Neural crest cell (in vitro differentiated cells): ENCODE data around the gene CELF4. TPM values are rescaled to one million over a fixed set of nuclear protein-coding genes. Genes with fewer than 3 reads are reported as not detected.
A peak's percentile ranks its signal among the peaks of the same experiment; 100 is the strongest.

Experiments used
- DNase-seq: peaks from one replicate; pipeline ENCODE4 v3.0.0; 2021; ENCODE audit warnings: low read depth, mixed read lengths, low spot score
- H3K27ac Mint-ChIP-seq: one replicate; pipeline ENCODE4 v1.8.0; 2021; ENCODE audit warnings: mild to moderate bottlenecking, mixed read lengths; ENCODE audit not compliant: unreplicated experiment
- H3K27me3 Mint-ChIP-seq: 2 replicates; pipeline ENCODE4 v1.8.0; 2021; ENCODE audit warnings: low read depth, mild to moderate bottlenecking, mixed read lengths
- H3K36me3 Mint-ChIP-seq: 2 replicates; pipeline ENCODE4 v1.8.0; 2021; ENCODE audit warnings: low read depth, mild to moderate bottlenecking, mixed read lengths
- H3K4me1 Mint-ChIP-seq: 2 replicates; pipeline ENCODE4 v1.8.0; 2021; ENCODE audit warnings: mixed read lengths
- H3K4me3 Mint-ChIP-seq: one replicate; pipeline ENCODE4 v1.8.0; 2021; ENCODE audit warnings: mild to moderate bottlenecking, mixed read lengths
- H3K9me3 Mint-ChIP-seq: 2 replicates; pipeline ENCODE4 v1.8.0; 2021; ENCODE audit warnings: mixed read lengths
- CTCF ChIP-seq: fragments of 200-600 bp; sonication (generic); conservative IDR thresholded peaks from 2 replicates; pipeline ENCODE4 v1.5.0; 2021; ENCODE audit warnings: antibody characterized with exemption, mild to moderate bottlenecking
- total RNA-seq: library from RNA; stranded (reverse); gene quantifications from 2 replicates; pipeline ENCODE4 v1.2.1, GENCODE V29; 2021

The CELF4 gene
- total RNA-seq, 1 donor from 2014 or later, result 1.9 TPM

- no peaks in the 10 kb centered on the region for H3K27me3 Mint-ChIP-seq
- no peak overlapping the region for H3K27ac Mint-ChIP-seq
- H3K4me3 Mint-ChIP-seq, result no peak overlapping the region
- H3K9me3 Mint-ChIP-seq, result no peaks in the 10 kb centered on the region
- H3K4me1 Mint-ChIP-seq, result peaks cover 12% of the 10 kb centered on the region
- no peaks in the 10 kb centered on the region for H3K36me3 Mint-ChIP-seq
- no peak for DNase-seq
- TF ChIP-seq CTCF, result no peak
Measured at GRCh38 chr18:37502036-37502435, 63.6 kb downstream of the CELF4 start.

GRCh38 chr18:37501136-37501535 lies 64.5 kb downstream of the CELF4 start:
- Mint-ChIP-seq H3K4me1 (peaks cover 12% of the 10 kb centered on the region), H3K27me3 (no peaks in the 10 kb centered on the region), H3K9me3 (no peaks in the 10 kb centered on the region), H3K36me3 (no peaks in the 10 kb centered on the region), H3K4me3 (no peak overlapping the region), H3K27ac (no peak overlapping the region)
- no peak for DNase-seq
- no peak for TF ChIP-seq CTCF

- TF ChIP-seq CTCF, result no peak
Measured at GRCh38 chr18:37499913-37500312, 65.7 kb downstream of the CELF4 start.

GRCh38 chr18:37499044-37499443 lies 66.6 kb downstream of the CELF4 start:
- H3K9me3 Mint-ChIP-seq, result no peaks in the 10 kb centered on the region
- H3K27me3 Mint-ChIP-seq, result no peaks in the 10 kb centered on the region
- H3K4me1 Mint-ChIP-seq, result peaks cover 6% of the 10 kb centered on the region
- no peak for TF ChIP-seq CTCF
- no peaks in the 10 kb centered on the region for H3K36me3 Mint-ChIP-seq
- peak overlapping the region; percentile 9 for H3K27ac Mint-ChIP-seq
- DNase-seq, result no peak
- no peak overlapping the region for H3K4me3 Mint-ChIP-seq

More at GRCh38 chr18:37499913-37500312, 65.7 kb downstream of the CELF4 start:
- Mint-ChIP-seq H3K27me3 (no peaks in the 10 kb centered on the region), H3K9me3 (no peaks in the 10 kb centered on the region), H3K36me3 (no peaks in the 10 kb centered on the region), H3K27ac (no peak overlapping the region), H3K4me1 (peaks cover 12% of the 10 kb centered on the region), H3K4me3 (no peak overlapping the region)
- no peak for DNase-seq

- no peak for TF ChIP-seq CTCF
- DNase-seq, result no peak
- H3K27me3 Mint-ChIP-seq, result peaks cover 3% of the 10 kb centered on the region
- peaks cover 10% of the 10 kb centered on the region for H3K4me1 Mint-ChIP-seq
- H3K36me3 Mint-ChIP-seq, result no peaks in the 10 kb centered on the region
- no peaks in the 10 kb centered on the region for H3K9me3 Mint-ChIP-seq
- H3K27ac Mint-ChIP-seq, result no peak overlapping the region
- no peak overlapping the region for H3K4me3 Mint-ChIP-seq
Measured at GRCh38 chr18:37497853-37498518, 67.6 kb downstream of the CELF4 start.
